GM19467 (cell line): ENCODE results near the gene CLCN1.
"Not testable (repeated sequence)": the region's sequence is repeated elsewhere in the genome, so short reads cannot be mapped to it uniquely, and the experiment has no call there.

Source experiments
- ATAC-seq: cut with Tn5 transposase; IDR thresholded peaks from one replicate; pipeline ENCODE4 v1.9.1; 2021; ENCODE audit warnings: mild to moderate bottlenecking, moderate library complexity; ENCODE audit not compliant: unreplicated experiment

CLCN1 gene

DNA sequence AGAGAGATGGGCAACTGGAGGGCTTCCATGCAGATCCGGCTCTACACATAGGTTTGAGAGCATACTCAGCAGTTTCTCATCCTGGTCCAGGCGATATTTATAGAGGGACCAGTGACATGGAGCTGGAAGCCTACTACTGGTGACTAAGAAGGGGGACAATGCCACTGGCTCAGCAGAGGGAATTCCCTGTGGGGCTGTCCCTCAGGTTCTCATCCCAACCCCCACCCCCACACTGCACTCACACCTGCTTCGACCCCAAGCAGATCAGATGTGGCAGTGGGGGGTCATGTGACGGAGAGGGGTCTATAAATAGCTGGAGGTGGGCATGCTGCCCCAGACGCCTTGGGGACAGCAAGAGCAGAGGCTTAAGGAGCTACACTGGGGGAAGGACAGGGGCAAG is at the start of gene CLCN1:
Gene CLCN1 (plus strand): TSS at position 336 of the 400 bp plus-strand sequence. CDS start 102 bp downstream, outside the sequence.
- ATAC-seq: no peak

DNA sequence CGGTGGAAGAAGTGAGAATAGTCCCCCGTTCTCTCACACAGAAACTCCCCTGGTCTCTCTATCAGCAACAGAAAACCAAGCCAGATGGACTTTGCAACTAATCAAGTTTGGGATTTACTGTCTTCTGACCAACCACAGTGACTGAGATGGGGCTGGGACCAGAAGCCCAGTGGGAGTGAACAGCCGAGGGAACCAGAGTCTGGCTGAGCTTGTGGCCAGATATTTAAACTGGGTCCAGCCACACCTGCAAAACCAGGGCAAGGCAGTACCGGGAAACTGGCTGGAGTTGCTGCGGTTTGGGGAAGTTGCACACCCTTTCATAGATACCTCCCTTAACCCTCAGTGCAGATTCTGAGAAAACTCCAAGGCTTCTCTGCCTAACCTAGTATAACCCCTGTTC is 46.7 kb upstream of the CLCN1 start:
- ATAC-seq: no peak

DNA sequence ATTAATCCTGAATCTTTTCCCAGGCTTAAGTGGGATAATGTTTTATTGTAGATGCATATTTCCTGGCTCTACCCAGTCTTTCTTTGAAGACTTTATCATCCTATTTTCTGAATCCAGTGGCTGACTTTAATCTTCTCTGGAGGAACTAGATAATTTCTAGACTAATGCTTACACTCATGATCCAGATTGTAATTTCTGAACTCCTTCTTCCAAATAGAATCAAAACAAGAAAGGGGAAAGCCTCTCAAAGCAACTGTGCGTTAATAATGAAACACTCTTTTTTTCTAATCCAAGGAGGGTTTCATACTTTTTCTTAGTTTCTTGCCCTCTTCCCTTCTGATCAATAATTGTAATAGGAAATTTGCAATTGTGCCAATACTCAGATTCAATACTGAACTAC is 44.7 kb upstream of the CLCN1 start:
- ATAC-seq: no peak

DNA sequence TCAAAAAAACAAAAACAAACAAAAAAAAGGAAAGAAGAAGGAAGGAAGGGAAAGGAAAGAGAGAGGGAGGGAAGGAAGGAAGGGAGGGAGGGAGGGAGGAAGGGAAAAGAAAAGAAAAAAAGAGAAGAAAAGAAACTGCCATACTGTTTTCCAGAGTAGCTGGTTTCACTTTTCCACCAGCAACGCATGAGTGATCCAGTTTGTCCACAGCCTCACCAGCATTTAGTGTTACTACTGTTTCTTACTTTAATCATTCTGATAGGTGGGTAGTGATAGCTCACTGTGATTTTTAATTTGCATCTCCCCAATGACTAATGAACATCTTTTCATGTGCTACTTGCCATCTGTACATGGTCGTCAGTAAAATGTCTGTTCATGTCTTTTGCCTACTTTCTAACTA is 43.0 kb upstream of the CLCN1 start:
- no peak for ATAC-seq

DNA sequence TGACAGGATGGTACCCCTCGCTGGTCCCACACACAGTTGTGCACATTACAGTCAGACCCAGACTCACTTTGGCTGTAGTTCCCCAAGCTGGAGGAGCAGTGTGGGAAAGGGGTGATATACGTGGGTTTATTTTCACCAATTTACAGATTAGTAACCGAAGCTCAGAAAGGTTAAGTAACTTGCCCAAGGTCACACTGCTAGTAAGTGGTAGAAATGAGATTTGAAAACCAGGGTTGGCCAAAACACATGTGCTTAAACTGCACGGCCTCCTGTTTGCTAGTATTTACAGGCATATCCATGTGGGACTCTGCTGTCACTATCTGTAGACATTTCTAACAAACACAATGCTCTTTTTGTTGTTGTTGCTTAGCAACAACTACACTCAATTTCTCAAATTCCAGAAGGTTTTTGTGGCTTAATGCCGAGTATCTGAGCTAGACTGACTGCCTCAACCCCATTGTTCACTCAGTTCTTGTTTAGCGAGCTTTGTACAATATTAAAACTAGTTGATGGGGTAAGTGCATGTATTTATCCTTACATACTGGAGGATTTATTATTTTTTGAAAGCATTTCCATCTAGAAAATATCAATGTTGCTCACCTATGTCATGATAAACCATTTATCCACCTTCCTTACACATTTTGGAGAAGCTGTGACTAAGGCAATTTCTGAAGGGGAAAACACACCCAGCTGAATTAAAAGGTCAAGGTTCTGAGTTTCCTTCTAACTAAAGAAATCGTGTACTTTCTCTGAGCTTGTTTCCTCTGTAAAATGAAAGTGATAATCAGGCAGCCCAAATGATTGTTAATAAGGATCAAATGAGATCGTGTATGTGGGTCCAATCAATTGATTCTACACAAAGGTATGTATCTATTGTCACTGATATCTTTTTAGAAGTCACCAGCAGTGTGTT is 36.5 kb upstream of the CLCN1 start:
- ATAC-seq: no peak

DNA sequence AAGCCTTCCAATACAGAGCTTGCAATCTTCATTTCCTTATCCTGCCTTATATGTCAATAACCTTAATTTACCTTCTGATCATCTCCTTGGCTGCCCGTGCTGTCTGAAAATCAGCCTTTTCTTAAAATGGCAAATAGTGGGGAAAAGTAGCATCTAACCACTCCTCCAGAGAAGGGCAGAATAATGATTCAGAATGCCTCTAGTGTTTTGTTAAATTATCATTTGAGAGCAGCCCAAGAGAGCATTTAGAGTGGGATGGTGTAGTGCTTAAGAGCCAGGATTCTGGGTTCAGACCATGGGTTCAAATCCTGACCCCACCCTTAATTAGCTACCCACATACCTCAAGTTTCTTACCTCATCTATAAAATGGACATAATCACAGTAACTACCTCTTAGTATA is 35.8 kb upstream of the CLCN1 start:
- ATAC-seq: no peak

DNA sequence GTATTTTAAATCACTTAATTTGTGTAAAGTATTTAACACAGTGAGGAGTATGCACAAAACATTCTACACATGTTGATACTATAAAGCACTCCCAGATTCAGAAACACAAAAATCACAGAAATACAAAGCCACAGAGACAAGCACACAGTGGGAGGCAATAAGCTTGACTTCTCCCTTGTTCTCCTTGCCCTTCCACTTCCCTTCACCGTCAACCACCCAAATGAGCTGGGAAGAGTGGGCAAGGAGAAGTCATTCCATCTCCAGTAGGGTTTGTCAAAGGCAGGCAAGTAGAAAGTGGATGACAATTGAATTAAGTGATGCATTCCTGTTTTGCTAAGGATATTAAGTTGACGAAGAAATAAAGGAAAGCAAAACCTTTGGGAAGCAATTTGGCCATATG is 35.3 kb upstream of the CLCN1 start:
- no peak for ATAC-seq

DNA sequence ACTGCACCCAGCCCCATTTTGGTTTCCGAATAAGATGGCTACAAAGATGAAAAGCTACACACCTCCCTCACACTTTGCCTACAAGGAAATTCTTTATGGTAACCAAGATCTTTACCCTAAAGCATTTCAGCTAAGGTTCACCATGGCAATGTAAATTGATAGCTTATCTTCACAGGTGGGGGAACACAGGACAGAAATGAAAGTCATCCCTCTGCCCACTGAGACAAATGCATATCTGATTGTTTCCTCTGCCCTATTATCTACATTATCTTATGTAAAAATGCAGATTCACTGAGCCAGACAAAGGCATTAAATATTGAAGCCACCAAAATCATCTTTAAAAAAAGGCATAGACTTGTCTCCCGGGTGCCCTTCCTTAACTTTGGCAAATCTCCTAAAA is 34.4 kb upstream of the CLCN1 start:
- ATAC-seq: no peak

DNA sequence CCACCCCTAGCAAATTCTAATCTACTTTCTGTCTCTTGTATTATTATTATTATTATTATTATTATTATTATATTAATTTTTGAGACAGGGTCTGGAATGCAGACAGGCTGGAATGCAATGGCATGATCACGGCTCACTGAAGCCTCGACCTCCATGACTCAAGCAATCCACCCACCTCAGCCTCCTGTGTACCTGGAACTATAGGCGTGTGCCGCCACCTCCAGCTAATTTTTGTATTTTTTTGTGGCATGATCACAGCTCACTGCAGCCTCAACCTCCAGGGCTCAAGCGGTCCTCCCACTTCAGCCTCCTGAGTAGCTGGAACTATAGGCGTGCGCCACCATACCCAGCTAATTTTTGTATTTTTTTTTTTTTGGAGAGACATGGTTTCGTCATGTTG is 33.8 kb upstream of the CLCN1 start:
- ATAC-seq: no peak

DNA sequence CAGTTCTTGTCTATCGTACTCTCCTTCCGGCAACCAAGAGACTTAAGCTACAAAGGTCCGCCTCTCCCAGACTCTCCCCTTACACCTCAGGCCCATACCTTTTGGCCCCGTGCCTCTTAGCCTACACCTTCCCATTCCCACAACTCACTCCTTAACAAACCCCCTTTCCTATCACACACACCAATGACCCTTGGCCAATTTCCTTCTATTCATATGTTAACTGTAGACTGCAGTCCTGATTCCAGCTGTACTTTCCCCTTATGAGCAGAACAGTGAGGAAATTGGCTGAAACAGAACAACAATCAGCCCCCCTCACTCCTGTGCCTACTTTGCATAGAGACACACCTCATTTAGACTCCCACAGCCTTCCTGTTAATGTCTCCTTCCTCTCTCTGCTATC is 32.5 kb upstream of the CLCN1 start:
- ATAC-seq: no peak

DNA sequence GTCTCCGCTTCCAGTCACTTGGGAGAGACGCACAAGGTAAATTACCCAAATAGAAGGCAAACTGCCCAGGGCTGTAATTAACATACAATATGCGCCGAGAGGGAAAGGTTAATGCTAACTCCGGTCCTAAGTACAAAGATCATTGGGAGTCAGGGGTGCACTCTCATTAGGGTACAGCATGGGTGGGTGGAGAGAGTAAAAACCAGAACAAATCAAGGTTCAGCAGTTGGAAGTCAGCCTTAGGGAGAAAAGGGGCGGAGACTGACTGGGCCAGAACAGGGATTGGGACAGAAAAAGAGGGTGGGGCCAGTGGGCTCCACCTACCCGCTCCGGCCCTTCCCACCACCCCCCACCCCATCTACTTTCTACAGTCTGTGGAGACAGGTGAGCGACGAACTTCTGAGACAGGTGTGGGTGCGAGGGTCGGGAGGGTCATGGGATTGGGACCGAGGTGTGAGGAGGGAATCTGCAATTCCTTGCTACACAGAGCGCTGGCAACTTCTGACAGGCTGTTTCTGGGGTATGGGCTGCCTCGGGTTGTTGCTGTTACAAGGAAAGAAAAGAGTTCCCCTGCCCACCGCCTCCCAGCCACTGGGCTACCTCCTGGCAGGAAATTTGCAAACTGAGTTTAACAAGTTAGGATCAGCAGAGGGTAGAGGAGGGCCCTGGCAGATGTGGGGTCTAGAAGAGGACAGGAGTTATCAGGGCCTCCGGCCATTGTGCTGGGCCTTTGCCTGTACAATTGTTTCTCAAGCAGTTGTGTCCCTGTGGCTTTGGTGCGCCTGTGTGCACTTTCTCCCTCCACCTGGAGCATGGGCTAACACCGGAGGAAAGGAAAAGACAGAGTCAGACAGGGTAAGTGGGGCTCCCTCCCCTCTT is 31.1 kb upstream of the CLCN1 start, which contains the start of gene TMEM139:
Gene TMEM139 (plus strand): TSS at position 368 of the 879 bp plus-strand sequence. CDS start 1,000 bp downstream, outside the sequence.
- no peak for ATAC-seq

DNA sequence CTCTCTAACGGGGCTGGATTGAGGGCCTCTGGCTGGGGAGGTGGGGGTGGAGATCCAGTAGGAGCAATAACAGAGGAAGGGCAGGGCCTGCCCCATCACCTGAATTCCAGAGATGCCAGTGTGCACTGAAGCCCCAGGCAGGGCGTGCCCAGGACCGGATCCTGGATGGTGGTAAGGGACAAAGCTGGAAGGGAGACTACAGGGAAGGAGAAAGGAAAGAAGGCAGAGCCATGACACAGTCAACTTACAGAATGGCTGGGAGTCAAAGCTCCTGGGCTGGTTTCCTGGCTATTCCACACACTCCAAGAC is 30.5 kb upstream of the CLCN1 start:
- ATAC-seq: no peak

DNA sequence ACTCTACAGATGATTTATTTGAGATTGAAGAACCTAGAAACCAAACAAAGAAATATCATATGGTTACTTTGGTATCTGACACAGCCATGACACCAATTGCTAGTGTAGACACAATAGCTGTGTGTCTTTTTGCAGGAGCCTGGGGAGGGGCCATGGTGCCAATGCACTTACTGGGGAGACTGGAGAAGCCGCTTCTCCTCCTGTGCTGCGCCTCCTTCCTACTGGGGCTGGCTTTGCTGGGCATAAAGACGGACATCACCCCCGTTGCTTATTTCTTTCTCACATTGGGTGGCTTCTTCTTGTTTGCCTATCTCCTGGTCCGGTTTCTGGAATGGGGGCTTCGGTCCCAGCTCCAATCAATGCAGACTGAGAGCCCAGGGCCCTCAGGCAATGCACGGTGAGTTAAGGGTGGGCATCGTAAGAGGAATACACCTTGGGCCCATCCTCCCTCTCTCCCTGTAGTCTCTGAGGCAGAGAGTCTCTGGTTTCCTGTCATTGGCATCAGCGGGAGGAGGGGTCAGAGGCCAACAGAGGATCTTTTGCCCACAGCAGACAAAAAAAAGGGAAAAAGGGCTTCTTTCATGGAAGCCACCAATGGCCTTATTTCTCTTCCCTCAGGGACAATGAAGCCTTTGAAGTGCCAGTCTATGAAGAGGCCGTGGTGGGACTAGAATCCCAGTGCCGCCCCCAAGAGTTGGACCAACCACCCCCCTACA is 29.9 kb upstream of the CLCN1 start:
- ATAC-seq: no peak

DNA sequence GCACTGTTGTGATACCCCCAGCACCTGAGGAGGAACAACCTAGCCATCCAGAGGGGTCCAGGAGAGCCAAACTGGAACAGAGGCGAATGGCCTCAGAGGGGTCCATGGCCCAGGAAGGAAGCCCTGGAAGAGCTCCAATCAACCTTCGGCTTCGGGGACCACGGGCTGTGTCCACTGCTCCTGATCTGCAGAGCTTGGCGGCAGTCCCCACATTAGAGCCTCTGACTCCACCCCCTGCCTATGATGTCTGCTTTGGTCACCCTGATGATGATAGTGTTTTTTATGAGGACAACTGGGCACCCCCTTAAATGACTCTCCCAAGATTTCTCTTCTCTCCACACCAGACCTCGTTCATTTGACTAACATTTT is 29.4 kb upstream of the CLCN1 start:
- ATAC-seq: no peak

DNA sequence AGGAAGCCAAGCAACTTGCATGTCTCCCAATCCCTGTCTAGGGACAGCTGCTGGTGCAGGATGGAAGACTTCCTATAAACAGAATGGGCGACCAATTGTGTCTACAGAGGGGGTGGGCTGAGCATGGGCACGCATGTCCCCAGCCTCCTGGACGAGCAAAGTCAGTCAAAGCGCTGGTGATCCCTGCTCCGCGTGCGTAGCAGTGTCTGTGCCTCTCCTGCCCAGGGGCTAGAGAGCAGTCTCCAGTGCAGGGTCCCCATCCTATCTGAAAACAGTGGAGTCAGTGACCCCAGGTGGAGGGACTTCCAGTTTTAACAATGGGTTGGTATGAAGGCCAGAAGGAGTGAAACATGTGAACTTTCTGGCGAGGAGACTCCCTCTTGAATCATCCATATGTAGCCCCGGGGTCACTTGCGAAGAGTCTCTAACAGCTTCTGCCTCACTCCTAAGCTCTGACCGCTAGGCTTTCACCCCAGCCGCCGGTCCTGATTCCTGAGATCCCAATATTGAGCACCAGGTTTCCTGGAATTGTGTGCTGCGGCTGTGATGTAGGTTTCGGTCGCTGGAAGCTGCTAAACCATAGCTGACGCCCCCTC is 28.5 kb upstream of the CLCN1 start:
- no peak for ATAC-seq

DNA sequence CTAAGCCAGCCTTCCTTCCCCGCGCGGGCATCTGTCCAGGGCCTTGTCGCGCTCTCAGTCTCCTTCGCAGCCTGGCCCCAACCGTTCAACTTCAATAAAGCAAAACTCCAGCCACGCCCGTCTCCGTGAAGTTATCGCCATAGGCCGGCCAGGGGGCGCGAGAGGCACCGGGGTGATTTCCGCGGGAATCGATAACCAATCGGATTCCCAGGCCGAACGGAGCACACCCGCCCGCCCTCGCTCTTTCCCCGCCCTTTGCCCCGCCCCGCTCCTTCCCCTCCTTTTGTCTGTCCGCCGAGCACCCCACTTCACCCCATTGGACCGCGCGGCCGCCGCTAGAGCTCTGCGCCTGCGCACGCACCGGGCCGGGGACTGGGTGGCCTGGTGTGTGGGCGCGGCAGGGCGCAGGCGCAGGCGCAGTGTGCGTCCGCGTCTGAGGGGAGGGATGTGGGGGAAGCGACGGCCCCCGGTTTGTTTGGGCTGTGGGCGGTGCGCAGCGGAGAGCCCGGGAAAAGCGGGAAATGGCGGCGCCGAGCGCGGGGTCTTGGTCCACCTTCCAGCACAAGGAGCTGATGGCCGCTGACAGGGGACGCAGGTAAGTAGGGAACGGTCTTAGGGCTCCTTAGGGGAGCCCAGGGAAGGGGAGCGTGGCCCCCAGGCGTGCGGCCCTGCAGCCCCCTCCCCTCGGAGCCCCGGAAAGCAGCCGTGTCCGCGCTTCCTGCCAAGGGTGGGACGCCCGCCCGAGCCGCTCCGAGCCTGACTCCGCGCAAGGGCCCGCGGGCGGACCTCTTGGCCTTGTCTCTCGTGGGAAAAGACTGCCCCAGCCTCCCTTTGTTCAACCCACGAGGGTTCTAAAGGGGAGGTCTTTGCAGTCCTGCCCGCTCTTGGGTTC is 27.7 kb upstream of the CLCN1 start, which contains the start of gene CASP2:
Gene CASP2 (plus strand): TSS at position 417 of the 892 bp plus-strand sequence. CDS start 105 bp downstream, at position 522.
- ATAC-seq: peak; percentile 90

DNA sequence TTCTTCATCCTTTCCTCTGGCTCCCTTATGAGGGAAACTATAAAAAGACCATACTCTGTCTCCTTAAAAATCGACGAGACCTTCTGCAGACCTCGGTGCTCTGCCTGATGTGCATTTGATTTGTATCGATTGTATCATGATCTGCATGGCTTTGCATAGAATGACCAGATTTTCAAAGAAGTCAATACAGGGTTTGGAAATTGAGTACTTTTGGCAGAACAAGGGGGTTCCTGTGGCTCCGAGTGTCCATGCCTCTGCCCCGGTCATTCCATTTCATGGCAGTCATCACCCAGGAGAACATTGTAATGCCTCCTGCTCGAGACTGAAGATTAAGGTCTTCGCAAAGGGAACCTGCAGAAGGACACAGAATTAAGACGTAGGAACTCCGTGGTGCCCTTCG is 27.1 kb upstream of the CLCN1 start:
- ATAC-seq: peak; percentile 0

DNA sequence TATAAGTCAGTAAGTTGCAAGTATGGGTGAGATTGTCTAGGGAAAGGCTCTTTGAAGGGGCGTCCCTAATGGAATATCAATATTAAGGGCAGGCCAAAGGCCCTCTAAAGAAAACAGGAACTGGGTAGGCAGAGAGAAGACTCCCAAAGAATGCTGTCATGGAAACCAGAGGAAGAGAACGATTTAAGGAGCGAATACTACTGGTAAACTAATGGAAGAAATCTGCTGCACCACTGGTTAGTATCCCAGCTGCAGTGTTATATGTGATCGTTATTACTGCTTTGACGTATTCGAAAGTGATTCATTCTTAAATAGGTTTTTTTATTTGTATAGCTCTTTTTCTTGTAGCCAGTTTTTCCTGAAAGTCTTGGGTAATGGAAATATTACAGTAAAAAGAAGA is 26.5 kb upstream of the CLCN1 start:
- ATAC-seq: no peak

DNA sequence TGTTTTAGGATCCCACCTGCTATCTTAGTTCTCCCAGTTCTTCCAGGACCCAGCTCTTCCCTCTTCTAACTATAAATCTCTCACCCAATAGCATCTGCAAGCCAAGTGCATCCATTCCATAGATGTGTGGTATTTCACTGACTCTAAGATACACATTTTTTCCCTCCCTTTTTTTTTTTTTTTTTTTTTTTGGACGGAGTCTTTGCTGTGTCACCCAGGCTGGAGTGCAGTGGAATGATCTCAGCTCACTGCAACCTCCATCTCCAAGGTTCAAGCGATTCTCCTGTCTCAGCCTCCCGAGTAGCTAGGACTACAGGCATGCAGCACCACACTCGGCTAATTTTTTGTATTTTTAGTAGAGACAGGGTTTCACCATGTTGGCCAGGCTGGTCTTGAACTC is 26.0 kb upstream of the CLCN1 start:
- not testable (repeated sequence) for ATAC-seq

DNA sequence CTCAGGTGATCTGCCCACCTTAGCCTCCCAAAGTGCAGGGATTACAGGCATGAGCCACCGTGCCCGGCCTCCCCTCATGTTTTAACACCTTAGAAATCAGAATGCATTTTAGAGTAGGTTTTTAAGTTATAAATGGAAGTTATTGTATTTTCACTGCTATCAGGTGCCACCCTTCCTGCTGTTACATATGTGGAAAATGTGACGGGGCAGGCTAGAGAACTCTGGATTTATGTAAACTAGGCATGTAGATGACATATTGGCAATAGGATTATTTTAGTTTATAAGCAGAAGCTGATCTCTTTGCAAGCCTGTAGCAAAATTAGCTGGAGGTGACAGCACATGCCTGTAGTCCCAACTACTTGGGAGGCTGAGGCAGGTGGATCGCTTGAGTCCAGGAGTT is 25.6 kb upstream of the CLCN1 start:
- ATAC-seq: no peak
